ENCODE measurements around the gene OSTN. TPM values are rescaled to one million over a fixed set of nuclear protein-coding genes. Genes with fewer than 3 reads are reported as not detected.

Gene OSTN
- total and polyA plus RNA-seq, 2 of the 13 experiments (the other 11 are each of a cell fraction or from before 2014, with no cell fraction given), result not detected

GRCh38 chr3:191292243-191293015, 93.4 kb downstream of the OSTN start:
- FAIRE-seq, result no peak
- ATAC-seq, result no peak
- ChIA-PET POLR2A (no interaction called here), CTCF (ENCODE audit: low intra/inter-chr PET ratio, low total read pairs) (no interaction called here)
- TF ChIP-seq SP140L (CRISPR knock-in tag; IDR thresholded peaks at IDR 0.05; ENCODE audit: borderline replicate concordance), result no peak
- no peak for TF ChIP-seq MLX (CRISPR knock-in tag; IDR thresholded peaks at IDR 0.05)
- TF ChIP-seq POGZ (CRISPR knock-in tag; IDR thresholded peaks at IDR 0.05), result no peak
- TF ChIP-seq ZNF574 (CRISPR knock-in tag; IDR thresholded peaks at IDR 0.05), result no peak
- no peak for TF ChIP-seq ZNF326 (CRISPR knock-in tag; IDR thresholded peaks at IDR 0.05; ENCODE audit: borderline replicate concordance)
- no peak for TF ChIP-seq TRIM24 (CRISPR knock-in tag; IDR thresholded peaks at IDR 0.05)
- TF ChIP-seq HNRNPLL (IDR thresholded peaks at IDR 0.05; ENCODE audit: low read depth, low read length, poor library complexity, severe bottlenecking), result no peak
- no peak for TF ChIP-seq AKAP8 (CRISPR knock-in tag; IDR thresholded peaks at IDR 0.05)
- TF ChIP-seq SATB2 (CRISPR knock-in tag; IDR thresholded peaks at IDR 0.05), result no peak
- TF ChIP-seq ZNF142 (CRISPR knock-in tag; IDR thresholded peaks at IDR 0.05), result no peak
- TF ChIP-seq HES4 (CRISPR knock-in tag; IDR thresholded peaks at IDR 0.05; ENCODE audit: borderline replicate concordance), result no peak
- no peak for TF ChIP-seq MATR3 (CRISPR knock-in tag; IDR thresholded peaks at IDR 0.05)
- no peak for TF ChIP-seq TBX2 (CRISPR knock-in tag; IDR thresholded peaks at IDR 0.05; ENCODE audit: borderline replicate concordance)
- in situ Hi-C loops (cut with HindIII; ENCODE audit: extremely low pct_ligation_motif_present, low pct_unique_long_range_greater_than_20kb) (no loop called here), intact Hi-C loops (cut with micrococcal nuclease; ENCODE audit: unreplicated experiment) (no loop called here)
- H3K4me2 ChIP-seq (ENCODE audit: low read depth, low read length), result no peak overlapping the region
- no peaks in the 10 kb centered on the region for H3K36me3 ChIP-seq (replicated peaks in 1 of 2; ENCODE audit: control insufficient read depth in 1 of 2, insufficient read depth in 2 of 2, low read length in 2 of 2)
- H3K9ac ChIP-seq (ENCODE audit: insufficient read depth, low read depth, low read length), result no peak overlapping the region
- BruUV-seq (replicated peaks), result no TSS peak
- no peak overlapping the region for H3K27ac ChIP-seq (ENCODE audit: extremely low read length, insufficient read depth, low read length)
- H2AFZ ChIP-seq (ENCODE audit: low read length), result no peak overlapping the region
- H4K20me1 ChIP-seq (ENCODE audit: insufficient read depth, low read length), result no peaks in the 10 kb centered on the region
- H3K79me2 ChIP-seq (ENCODE audit: insufficient read depth, low read length), result no peaks in the 10 kb centered on the region
- H3K9me3 ChIP-seq (ENCODE audit: low read length), result no peaks in the 10 kb centered on the region
- no peak for DNase-seq (ENCODE audit: low spot score)
- 55% methylated on average over 5 of the region's 5 CpGs for WGBS (ENCODE audit: low lambda C conversion rate)
- no peaks in the 10 kb centered on the region; a peak in 1 of 5 replicates for H3K27me3 ChIP-seq (ENCODE audit: control insufficient read depth in 1 of 2, insufficient read depth in 2 of 2, low read length in 2 of 2)
- H3K4me1 ChIP-seq (ENCODE audit: insufficient read depth, low read length), result no peaks in the 10 kb centered on the region
- H3K4me3 ChIP-seq (replicated peaks in 1 of 3; ENCODE audit: insufficient read depth in 1 of 3, low read depth in 2 of 3, low read length in 3 of 3), result no peak overlapping the region

All from HepG2 (cell line).